Upper lobe of left lung (tissue), 6 donors: ENCODE measurements around the gene RAI14. TPM values are rescaled to one million over a fixed set of nuclear protein-coding genes. Genes with fewer than 3 reads are reported as not detected.

Experiments
- ATAC-seq, 2 donors: fragments of 200-7000 bp; cut with Tn5 transposase; one replicate each; pipeline ENCODE4 v1.9.1; 2022; ENCODE audit warnings: mild to moderate bottlenecking in 2 of 2, moderate library complexity in 2 of 2; ENCODE audit not compliant: low FRiP score in 2 of 2
- DNase-seq, 2 donors: peaks; one replicate each; pipeline ENCODE4 v3.0.0-alpha.2; 2019 to 2020
- H3K27ac ChIP-seq, 4 donors: fragments of 200-600 bp; sonication (generic); one replicate each; pipeline ENCODE4 v1.5.1; 2016 to 2019
- H3K27me3 ChIP-seq, 4 donors: fragments of 200-600 bp; sonication (generic); one replicate each; pipeline ENCODE4 v1.5.1; 2017 to 2019
- H3K36me3 ChIP-seq, 4 donors: fragments of 200-600 bp; sonication (generic); one replicate each; pipeline ENCODE4 v1.5.1; 2016 to 2019
- H3K4me1 ChIP-seq, 4 donors: fragments of 200-600 bp; sonication (generic); one replicate each; pipeline ENCODE4 v1.5.1; 2018 to 2019
- H3K4me3 ChIP-seq, 4 donors: fragments of 200-600 bp; sonication (generic); one replicate each; pipeline ENCODE4 v1.5.1; 2017 to 2019; ENCODE audit warnings: mild to moderate bottlenecking in 2 of 4, moderate library complexity in 1 of 4
- H3K9me3 ChIP-seq, 4 donors: fragments of 200-600 bp; sonication (generic); one replicate each; pipeline ENCODE4 v1.5.1; 2018 to 2019
- EP300 ChIP-seq, 4 donors: sonication (generic); formaldehyde crosslinking; IDR thresholded peaks; one replicate each; pipeline ENCODE4 v1.5.1; 2017; ENCODE audit warnings: antibody characterized with exemption in 4 of 4, control low read depth in 2 of 4
- POLR2A ChIP-seq, 4 donors: fragments of 450-650 bp; IDR thresholded peaks; one replicate each; pipeline ENCODE4 v1.5.1; 2016 to 2017; ENCODE audit warnings: antibody characterized with exemption in 4 of 4, mild to moderate bottlenecking in 2 of 4
- POLR2AphosphoS5 ChIP-seq, 2 donors: sonication (generic); formaldehyde crosslinking; IDR thresholded peaks; one replicate each; pipeline ENCODE4 v1.5.1; 2017; ENCODE audit warnings: antibody characterized with exemption in 2 of 2
- whole genome bisulfite sequencing, 2 donors: methylation state at CpG; one replicate each; pipeline ENCODE4 v1.1.5; 2017 to 2018; 5-methylcytosine and 5-hydroxymethylcytosine counted together
- total RNA-seq, 6 donors: library from RNA; depleted of rRNA in 4 of 6; stranded (reverse); fragments of >200 nt in 4 of 6; gene quantifications; one replicate each; pipeline versions ENCODE4 v1.1.0 to v1.2.1, GENCODE V29; 2016 to 2021
- TF ChIP-seq, protein P1 (sequence below), 6 experiments: fragments of 450-650 bp in 4 of 6; fragments of 200-600 bp in 2 of 6; sonication (generic) in 2 of 6; IDR thresholded peaks; one replicate each; pipeline ENCODE4 v1.5.1; 2016 to 2019; ENCODE audit warnings: antibody characterized with exemption in 6 of 6
- donor health status: DM: no; HTN: no; CAD: no; lungs with moderate emphysema.
- donor health status: DM: no; HTN: yes; CAD: no; lungs with severe emphysema.

The RAI14 gene
- total RNA-seq, 6 donors from 2014 or later = 34.0 to 88.6 (median 67.9) TPM

DNA sequence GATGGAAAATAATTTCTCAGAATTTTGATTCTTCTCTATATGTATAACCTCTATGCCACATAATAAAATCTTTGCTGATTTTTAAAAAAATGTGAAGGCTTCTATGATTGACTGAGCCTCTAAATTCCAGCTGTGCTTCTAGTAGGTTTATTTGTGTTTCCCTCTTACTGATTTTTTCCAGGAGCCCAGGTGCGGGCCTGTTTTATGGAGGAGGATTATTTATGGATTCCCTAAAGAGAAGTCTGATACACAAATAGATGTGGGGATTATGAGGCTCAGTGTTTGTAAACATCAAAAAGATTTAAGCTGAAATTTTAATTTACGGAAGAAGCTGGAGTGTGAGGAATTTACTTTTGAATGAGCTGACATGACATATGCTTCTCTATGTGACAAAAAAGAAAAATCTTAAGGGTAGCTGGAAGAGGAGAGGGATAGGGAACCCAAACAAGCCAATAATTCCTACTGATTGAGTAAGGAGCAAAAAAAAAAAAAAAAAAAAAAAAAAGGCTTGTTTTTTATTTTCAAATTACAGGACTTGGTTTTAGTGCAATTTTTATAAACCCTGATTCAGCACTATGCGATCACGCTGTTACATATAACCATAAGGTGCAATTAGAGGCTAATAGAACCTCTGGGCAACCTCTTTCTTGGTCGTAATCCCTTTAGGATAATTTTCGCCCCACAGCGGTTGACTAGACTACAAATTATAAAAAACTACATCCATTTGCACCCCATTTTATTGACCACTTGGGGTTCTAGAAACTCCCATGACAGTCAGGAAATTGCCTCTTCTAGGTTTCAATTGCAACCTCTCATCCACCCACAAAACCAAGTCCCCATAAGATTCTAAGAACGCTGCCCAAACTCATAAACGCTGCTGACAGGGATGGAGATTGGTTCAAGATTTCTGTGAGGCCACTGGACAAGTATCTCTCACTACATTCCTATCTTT is 44.4 kb upstream of the RAI14 start:
- Histone ChIP-seq H3K4me1 (peaks cover 9 to 27% (median 21%) of the 10 kb centered on the region in 4 donors), H3K36me3 (no peaks in the 10 kb centered on the region), H3K4me3 (no peak overlapping the region), H3K9me3 (no peaks in the 10 kb centered on the region), H3K27ac (no peak overlapping the region), H3K27me3 (no peaks in the 10 kb centered on the region)
- ATAC-seq = no peak
- DNase-seq = no peak
- TF ChIP-seq EP300 (IDR thresholded peaks at IDR 0.05) (no peak), POLR2A (IDR thresholded peaks at IDR 0.05) (no peak), POLR2AphosphoS5 (IDR thresholded peaks at IDR 0.05) (no peak)
- TF ChIP-seq, protein P1, sequence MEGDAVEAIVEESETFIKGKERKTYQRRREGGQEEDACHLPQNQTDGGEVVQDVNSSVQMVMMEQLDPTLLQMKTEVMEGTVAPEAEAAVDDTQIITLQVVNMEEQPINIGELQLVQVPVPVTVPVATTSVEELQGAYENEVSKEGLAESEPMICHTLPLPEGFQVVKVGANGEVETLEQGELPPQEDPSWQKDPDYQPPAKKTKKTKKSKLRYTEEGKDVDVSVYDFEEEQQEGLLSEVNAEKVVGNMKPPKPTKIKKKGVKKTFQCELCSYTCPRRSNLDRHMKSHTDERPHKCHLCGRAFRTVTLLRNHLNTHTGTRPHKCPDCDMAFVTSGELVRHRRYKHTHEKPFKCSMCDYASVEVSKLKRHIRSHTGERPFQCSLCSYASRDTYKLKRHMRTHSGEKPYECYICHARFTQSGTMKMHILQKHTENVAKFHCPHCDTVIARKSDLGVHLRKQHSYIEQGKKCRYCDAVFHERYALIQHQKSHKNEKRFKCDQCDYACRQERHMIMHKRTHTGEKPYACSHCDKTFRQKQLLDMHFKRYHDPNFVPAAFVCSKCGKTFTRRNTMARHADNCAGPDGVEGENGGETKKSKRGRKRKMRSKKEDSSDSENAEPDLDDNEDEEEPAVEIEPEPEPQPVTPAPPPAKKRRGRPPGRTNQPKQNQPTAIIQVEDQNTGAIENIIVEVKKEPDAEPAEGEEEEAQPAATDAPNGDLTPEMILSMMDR (IDR thresholded peaks at IDR 0.05) = no peak
- 96% methylated on average over 9 of the region's 9 CpGs for WGBS, 2 donors

DNA sequence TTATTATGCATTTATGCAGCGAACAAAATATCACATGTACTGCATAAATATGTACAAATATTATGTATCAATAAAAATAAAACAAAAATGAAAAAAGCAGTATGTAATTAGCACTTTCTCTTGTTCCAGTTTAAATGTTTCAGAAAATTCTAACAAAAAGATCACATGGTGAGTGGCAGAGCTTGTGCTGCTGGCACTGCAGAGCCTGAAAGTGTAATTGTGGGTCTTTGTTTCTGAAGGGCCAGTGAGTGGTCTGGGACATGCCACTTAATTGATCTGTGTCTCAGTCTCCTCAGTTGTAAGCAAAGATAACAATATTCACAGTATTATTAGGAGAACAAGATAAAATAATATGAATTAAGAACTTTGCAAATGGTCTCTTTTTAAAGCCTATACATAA is 39.5 kb upstream of the RAI14 start:
- ATAC-seq (no peak), DNase-seq (no peak)
- no peak overlapping the region for H3K27ac ChIP-seq
- 76 to 85% methylated on average over 1 of the region's 1 CpG for WGBS, 2 donors
- no peak overlapping the region for H3K4me3 ChIP-seq
- H3K36me3 ChIP-seq = no peaks in the 10 kb centered on the region
- H3K27me3 ChIP-seq = no peaks in the 10 kb centered on the region
- TF ChIP-seq POLR2AphosphoS5 (IDR thresholded peaks at IDR 0.05) = no peak
- TF ChIP-seq, protein P1 (IDR thresholded peaks at IDR 0.05) = no peak
- TF ChIP-seq EP300 (IDR thresholded peaks at IDR 0.05) = no peak
- TF ChIP-seq POLR2A (IDR thresholded peaks at IDR 0.05) = no peak
- H3K9me3 ChIP-seq = no peaks in the 10 kb centered on the region
- no peaks in the 10 kb centered on the region for H3K4me1 ChIP-seq

DNA sequence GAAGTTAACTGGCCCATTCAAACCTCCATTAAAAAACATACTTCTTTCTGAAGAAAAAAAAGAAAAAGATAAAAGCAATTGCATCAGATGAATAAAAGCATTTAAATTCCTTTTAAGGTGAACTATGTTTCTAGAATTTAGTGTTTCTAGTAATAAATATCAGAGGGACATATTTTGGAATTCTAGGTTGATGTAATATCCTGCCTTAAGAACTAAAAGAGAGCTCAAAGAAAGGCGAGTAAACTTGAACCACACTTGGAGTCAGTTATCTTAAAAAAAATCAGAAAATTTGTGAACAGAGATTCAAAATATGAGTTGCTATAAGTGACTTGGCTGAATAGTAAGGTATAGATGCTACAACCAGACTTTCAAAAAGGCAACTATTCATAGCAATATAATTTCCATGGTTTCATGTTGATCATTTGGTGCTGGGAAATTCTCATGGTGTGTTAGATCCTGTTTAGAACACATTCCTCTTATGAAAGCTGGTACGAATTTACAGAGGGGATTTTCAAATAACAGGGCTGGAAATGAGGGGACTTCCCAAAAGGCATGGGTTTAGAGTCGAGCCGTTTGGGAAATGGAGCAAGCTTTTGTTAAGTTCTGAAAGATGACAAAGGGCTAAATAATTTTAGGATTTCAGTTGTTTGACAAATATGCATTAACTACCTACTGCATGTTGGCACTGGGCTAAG is 37.6 kb upstream of the RAI14 start:
- H3K9me3 ChIP-seq = no peaks in the 10 kb centered on the region
- DNase-seq (no peak), ATAC-seq (no peak)
- no peaks in the 10 kb centered on the region for H3K4me1 ChIP-seq
- TF ChIP-seq POLR2A (IDR thresholded peaks at IDR 0.05) (no peak), EP300 (IDR thresholded peaks at IDR 0.05) (no peak)
- H3K27me3 ChIP-seq = no peaks in the 10 kb centered on the region
- no peak overlapping the region for H3K27ac ChIP-seq
- 60 to 67% methylated on average over 4 of the region's 4 CpGs for WGBS, 2 donors
- no peak overlapping the region for H3K4me3 ChIP-seq
- no peaks in the 10 kb centered on the region for H3K36me3 ChIP-seq

DNA sequence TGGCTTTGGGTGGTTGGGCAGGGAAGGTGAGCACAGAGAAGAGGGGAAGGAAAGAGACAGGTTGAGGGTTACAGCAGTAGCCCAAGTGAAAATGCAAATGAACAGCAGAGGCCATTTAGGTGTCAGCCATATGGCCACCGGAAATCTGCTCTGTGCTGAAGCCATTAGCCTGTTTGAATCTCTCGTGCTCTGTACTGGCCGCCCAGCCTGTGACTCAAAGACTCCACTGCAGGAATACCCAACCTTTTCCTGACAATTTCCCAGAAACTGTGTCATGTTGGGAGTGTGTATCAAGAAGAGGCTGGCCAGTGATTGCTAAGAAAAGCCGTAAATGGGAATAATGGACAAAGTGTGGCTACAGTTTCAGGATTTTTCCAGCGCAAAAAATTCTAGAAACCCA is 35.9 kb upstream of the RAI14 start:
- Histone ChIP-seq H3K27me3 (no peaks in the 10 kb centered on the region), H3K4me3 (no peak overlapping the region), H3K36me3 (no peaks in the 10 kb centered on the region), H3K4me1 (no peaks in the 10 kb centered on the region), H3K27ac (no peak overlapping the region), H3K9me3 (no peaks in the 10 kb centered on the region)
- no peak for DNase-seq
- TF ChIP-seq POLR2A (IDR thresholded peaks at IDR 0.05) (no peak), POLR2AphosphoS5 (IDR thresholded peaks at IDR 0.05) (no peak), EP300 (IDR thresholded peaks at IDR 0.05) (no peak)
- TF ChIP-seq, protein P1 (IDR thresholded peaks at IDR 0.05) = no peak
- ATAC-seq = no peak
- WGBS, 2 donors = 93 to 94% methylated on average over 5 of the region's 5 CpGs
